Adipose tissue (tissue), 3 donors: Measurements from ENCODE around the gene ZNF488. TPM values are rescaled to one million over a fixed set of nuclear protein-coding genes. Genes with fewer than 3 reads are reported as not detected.
"Not testable (repeated sequence)": the region's sequence is repeated elsewhere in the genome, so short reads cannot be mapped to it uniquely, and the experiment has no call there.

ENCODE experiments used
- H3K27ac ChIP-seq: one replicate; pipeline ENCODE4 v1.5.1; 2013; ENCODE audit warnings: low read depth, low read length
- WGBS, 3 donors: extraction: QIAGEN DNeasy Blood & Tissue Kit; methylation state at CpG; one replicate each; pipeline ENCODE4 v1.1.7; 2013; 5-methylcytosine and 5-hydroxymethylcytosine counted together
- polyA plus RNA-seq, 3 donors: library from polyadenylated mRNA; stranded (reverse); fragments of 200-250 nt; gene quantifications; one replicate each; pipeline ENCODE4 v1.2.3, GENCODE V29; 2013
- donor health status: healthy with polysubstance abuse.
- donor health status: Bipolar disorder and iron deficiency.
- donor health status: healthy.

Gene ZNF488, protein sequence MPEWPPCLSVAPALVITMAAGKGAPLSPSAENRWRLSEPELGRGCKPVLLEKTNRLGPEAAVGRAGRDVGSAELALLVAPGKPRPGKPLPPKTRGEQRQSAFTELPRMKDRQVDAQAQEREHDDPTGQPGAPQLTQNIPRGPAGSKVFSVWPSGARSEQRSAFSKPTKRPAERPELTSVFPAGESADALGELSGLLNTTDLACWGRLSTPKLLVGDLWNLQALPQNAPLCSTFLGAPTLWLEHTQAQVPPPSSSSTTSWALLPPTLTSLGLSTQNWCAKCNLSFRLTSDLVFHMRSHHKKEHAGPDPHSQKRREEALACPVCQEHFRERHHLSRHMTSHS
- polyA plus RNA-seq, result under 1 TPM in 2 of 3 donors, not detected in 1; 0.06 TPM

DNA sequence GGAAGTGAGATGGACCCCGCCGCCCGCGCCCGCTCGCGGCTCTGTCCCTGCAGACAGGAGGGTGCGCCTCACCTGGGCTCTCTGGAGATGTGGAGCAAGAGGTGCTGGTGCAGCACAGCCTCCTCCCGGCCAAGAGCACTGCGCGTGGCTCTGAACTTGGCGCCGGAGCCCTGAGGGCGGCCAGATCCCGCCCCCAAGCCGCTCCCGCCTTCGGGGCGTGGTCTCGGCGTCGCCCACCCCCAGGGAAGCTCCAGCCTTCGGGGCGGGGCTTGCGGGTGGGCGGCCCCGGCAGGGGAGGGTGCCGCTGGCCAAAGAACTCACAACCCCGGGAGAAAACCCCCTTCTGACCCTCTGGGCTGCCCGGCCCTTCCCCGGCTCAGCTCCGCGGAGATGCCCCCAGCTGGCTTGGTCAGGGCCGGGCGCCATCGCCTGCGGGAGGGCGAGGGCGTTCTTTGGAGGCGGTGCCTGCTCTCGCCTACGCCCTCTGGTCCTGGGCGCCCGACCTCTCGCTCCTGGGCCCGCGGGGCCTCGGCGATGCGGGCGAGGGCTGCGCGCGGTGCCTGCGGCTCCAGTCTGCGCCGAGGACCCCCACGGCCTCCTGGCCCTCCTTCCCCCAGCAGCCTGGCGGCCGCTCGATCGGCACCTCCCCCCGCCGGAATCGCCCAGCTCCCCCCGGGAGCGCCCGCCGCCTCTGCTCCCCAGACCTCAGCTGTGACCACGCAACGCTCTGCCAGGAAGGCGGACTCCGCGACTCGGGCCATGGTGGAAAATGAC is at the start of gene ZNF488:
ZNF488 (minus strand) TSS at position 146 of the 774 bp plus-strand sequence. CDS start 15,464 bp downstream, outside the sequence.
- no peak within 1 kb of the TSS for H3K27ac ChIP-seq
- 0 to 1% (median 0%) methylated on average over 59 to 75 of the region's 75 CpGs for WGBS, 3 donors

GRCh38 chr10:47425813-47426419 is 41.8 kb upstream of the ZNF488 start:
- WGBS, 3 donors, result 86 to 89% (median 89%) methylated on average over 4 of the region's 4 CpGs
- no peak overlapping the region for H3K27ac ChIP-seq

DNA sequence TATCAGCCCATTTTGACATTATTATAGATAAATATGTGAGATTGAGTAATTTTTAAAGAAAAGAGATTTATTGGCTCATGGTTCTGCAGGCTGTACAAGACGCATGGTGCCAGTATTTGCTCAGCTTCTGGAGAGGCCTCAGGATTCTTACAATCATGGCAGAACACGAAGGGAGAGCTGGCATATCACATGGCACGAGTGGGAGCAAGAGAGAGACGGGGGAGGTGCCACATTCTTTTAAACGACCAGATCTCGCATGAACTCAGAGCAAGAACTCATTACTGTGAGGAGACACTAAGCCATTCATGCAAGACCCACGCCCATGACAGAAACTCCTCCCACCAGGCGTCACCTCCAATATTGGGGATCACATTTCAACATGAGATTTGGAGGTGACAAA is 40.1 kb upstream of the ZNF488 start:
- H3K27ac ChIP-seq, result no peak overlapping the region
- 65 to 76% (median 73%) methylated on average over 8 of the region's 8 CpGs for WGBS, 3 donors

DNA sequence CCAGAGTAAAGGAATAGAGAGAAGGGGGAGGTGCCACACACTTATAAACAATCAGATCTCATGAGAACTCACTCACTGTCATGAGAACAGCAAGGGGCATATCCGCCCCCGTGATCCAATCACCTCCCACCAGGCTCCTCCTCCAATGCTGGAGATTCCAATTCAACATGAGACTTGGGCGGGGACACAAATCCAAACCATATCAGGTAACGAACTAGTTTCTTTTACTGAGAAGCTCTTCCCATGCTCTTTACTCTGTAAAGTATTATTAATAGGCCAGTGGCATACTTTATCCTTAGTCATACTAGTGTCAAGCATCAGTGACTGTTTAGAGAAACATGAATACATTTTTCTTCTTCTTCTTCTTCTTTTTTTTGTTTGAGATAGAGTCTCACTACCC is 39.4 kb upstream of the ZNF488 start:
- 77 to 83% (median 77%) methylated on average over 4 of the region's 4 CpGs for WGBS, 3 donors
- no peak overlapping the region for H3K27ac ChIP-seq

GRCh38 chr10:47421057-47421952 is 37.2 kb upstream of the ZNF488 start:
- 85 to 92% (median 90%) methylated on average over 7 of the region's 7 CpGs for WGBS, 3 donors
- no peak overlapping the region for H3K27ac ChIP-seq

DNA sequence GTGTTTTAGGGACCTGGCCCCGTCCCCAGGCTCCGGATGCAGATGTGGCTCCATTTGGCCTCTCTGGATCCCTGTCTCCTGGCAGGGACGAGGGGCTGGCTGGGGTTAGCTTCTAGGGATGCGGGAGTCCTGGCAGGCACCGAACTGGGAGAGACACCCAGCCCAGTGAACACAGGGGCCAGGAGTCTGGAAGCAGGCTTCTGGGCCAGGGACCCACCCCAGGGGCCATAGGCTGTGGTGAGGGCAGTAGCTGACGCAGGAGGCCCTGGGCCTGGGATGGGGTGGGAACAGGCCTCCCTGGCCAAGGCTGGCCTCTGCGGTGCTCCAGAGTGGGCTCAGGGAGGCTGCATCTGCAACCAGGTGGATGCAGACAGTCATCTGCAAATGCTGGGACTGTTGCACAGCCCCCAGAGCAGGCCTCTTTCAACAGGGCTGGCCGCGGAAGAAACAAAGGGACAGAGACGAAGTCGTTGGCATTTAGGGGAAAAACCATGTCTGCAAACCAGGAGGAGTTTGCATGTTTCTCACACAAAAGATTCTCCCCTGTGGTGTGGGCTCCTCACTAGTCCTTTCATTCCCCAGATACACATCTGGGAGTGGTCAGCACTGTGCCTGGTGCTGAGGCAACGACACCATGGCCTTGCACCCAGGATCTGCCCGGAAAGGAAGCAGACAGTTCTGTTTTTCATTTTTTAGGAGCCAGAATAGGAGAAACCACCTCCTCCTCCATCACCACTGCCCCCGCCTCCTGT is 36.4 kb upstream of the ZNF488 start:
- 79 to 87% (median 81%) methylated on average over 14 of the region's 14 CpGs for WGBS, 3 donors
- no peak overlapping the region for H3K27ac ChIP-seq

DNA sequence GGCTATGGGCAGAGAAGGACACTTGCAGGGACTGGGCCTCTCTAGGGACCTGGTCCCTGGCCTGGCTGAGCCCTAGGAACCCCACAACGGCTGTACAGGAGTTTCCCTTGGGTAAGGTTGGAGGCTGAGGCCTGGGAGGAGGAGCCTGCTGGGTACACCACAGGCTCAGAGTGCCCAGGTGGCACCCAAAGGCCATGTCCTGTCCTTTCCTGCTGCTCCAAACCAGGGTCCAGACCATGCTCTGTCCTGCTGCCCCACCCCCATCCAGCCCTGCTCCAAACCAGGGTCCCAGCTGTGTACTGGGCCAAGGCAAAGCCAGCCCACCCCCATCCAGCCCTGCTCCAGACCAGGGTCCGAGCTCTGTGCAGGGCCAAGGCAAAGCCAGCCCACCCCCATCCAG is 35.3 kb upstream of the ZNF488 start:
- WGBS, 3 donors, result 88 to 92% (median 90%) methylated on average over 2 of the region's 2 CpGs
- no peak overlapping the region for H3K27ac ChIP-seq

DNA sequence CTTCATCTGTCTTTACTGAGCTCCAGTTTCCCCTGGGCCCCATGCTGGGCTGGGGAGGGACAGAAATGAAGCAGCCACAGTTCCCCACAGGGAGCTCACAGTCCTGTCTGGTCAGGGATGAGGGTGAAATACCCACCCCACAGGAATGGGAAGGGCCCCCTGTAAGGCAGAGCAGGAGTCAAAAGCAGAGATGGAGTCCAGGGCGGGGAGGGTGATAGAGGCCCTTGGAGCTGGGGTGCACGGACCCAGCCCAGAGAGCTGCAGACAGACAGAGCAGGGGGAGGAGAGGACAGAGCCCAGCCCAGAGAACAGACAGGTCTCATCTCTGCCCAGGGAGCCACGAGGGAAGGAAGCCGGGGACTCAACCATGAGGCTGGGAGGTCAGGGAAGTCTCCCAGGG is 34.9 kb upstream of the ZNF488 start:
- 88 to 89% (median 89%) methylated on average over 4 of the region's 4 CpGs for WGBS, 3 donors
- H3K27ac ChIP-seq, result no peak overlapping the region

DNA sequence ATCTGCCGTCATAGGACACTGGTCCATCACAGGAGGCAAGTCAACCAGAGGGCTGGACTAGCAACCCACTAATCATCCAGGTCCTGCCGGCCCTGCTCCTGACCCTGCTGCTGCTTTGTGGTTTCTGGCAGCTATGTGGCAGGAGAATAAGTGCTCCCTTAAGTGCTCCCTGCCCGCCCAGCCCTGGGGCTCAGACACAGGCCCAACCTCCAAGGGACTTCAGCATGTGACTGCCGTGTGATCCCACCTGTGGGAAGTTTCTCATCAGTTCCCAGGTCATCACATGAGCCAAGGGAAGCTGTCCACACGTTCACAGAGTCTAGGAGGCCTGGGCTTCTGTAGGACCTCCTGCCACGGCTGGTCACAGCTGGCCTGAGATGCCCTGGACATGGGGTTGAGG is 34.2 kb upstream of the ZNF488 start:
- WGBS, 3 donors, result 88 to 91% (median 90%) methylated on average over 6 of the region's 6 CpGs
- no peak overlapping the region for H3K27ac ChIP-seq

DNA sequence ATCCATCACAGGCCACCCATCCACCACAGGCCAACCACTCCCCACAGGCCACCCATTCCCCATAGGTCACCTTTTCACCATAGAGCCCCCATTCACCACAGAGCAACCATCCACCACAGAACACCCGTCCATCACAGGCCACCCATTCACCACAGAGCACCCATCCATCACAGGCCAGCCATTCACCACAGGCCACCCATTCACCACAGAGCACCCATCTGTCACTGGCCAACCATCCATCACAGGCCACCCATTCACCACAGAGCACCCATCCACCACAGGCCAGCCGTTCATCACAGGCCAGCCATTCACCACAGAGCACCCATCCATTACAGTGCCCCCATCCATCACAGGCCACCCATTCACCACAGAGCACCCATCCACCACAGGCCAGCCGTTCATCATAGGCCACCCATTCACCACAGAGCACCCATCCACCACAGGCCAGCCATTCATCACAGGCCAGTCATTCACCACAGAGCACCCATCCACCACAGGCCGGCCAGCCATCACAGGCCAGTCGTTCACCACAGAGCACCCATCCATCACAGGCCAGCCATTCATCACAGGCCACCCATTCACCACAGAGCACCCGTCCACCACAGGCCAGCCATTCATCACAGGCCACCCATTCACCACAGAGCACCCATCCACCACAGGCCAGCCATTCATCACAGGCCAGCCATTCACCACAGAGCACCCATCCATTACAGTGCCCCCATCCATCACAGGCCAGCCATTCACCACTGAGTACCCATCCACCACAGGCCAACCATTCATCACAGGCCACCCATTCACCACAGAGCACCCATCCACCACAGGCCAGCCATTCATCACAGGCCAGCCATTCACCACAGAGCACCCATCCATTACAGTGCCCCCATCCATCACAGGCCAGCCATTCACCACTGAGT is 32.5 kb upstream of the ZNF488 start:
- WGBS, 3 donors, result 92 to 98% (median 95%) methylated on average over 6 of the region's 6 CpGs
- H3K27ac ChIP-seq, result not testable (repeated sequence)

- WGBS, 3 donors, result 89 to 96% (median 94%) methylated on average over 6 of the region's 6 CpGs
- H3K27ac ChIP-seq, result no peak overlapping the region
Observed at GRCh38 chr10:47415520-47416304, 31.6 kb upstream of the ZNF488 start.

DNA sequence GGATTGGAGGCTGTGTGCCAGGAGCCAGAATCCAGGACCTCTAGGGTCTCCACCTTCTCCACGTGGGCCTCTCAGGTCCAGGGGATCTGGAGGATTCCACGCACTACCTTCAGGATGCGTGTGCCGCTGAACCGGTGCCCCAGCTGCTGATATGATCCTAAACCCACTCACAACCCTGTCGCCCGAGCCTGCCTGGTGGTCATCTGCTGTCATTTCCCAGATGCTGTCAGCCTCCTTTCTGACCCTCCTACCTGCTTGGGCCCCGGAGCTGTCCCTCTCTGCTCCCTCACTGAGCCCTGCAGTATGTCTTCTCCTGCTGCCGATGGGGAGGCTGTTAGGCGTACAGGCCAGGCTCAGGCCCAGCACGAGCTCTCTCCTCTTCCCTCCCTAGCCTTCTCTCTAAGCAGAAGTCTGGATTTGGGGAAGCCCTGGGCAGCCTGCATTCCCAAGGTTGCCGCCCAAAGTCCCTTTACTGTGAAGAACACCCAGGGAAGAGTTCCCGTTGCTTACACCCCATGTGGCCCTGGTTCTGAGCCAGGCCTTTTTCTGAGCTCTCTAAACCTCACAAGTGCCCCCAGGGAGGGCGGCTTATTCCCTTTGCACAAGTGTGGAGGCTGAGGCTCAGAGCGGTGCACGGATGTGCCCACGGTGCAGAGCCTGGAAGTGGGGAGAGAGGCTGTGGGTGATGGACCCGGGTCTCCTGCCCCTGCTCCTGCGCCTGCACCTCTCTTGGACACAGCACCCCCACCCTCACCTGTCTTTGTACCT is 30.8 kb upstream of the ZNF488 start:
- no peak overlapping the region for H3K27ac ChIP-seq
- 82 to 88% (median 85%) methylated on average over 18 to 19 of the region's 19 CpGs for WGBS, 3 donors

- 84 to 99% (median 93%) methylated on average over 2 of the region's 2 CpGs for WGBS, 3 donors
Observed at GRCh38 chr10:47414227-47414592, 30.1 kb upstream of the ZNF488 start.

DNA sequence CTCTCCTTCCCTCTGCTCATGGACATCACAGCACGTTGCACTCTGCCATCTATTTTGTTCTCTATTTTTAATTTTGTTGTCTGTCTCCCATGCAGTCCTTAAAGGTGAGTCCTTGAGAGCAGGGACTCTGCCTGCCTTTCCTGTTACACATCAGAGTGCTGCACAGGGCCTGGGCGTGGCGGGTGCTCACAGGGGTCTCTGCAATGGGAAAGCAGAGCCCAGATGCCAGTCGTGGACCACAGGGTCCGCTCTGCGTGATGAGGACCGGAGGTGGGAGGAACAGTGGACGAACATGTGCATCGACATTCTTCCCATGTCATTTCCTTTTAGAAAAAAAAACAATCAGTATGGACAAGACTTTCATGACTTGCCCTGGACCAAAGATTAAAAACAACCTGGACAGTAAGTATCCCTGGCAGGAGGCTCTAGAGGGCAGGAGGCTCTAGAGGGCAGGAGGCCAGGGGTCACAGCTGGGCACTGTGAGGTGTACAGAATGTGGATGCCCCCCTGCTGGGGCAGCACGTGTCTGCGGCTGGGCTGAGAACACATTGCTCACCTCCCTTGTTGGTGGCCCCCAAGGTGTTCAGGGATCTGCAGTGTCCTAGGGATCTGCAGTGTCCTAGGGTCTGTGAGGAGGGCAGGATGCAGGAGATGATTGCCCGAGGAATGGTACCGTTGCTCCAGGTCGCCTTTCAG is 29.6 kb upstream of the ZNF488 start:
- WGBS, 3 donors, result 77 to 85% (median 84%) methylated on average over 14 of the region's 14 CpGs
- no peak overlapping the region for H3K27ac ChIP-seq

More at GRCh38 chr10:47414227-47414592, 30.1 kb upstream of the ZNF488 start:
- no peak overlapping the region for H3K27ac ChIP-seq

GRCh38 chr10:47412869-47413268 is 28.8 kb upstream of the ZNF488 start:
- WGBS, 3 donors, result 58 to 79% (median 76%) methylated on average over 2 of the region's 2 CpGs
- H3K27ac ChIP-seq, result no peak overlapping the region
